GM12865 (cell line): ENCODE data around the gene TMA16.

Experiments used
- DNase-seq: peaks from one replicate; pipeline ENCODE4 v3.0.0; 2010; ENCODE audit warnings: low read depth
- H3K4me3 ChIP-seq: 2 replicates; pipeline ENCODE4 v1.5.1; 2011; ENCODE audit warnings: mild to moderate bottlenecking, low read depth, low read length, control low read depth
- TF ChIP-seq, protein P1 (sequence below): IDR thresholded peaks from 2 replicates; pipeline ENCODE4 v1.5.1; 2011; ENCODE audit warnings: low read length, control low read depth, low read depth, inconsistent platforms; ENCODE audit not compliant: insufficient read depth; ENCODE audit errors: missing control alignments

TMA16 gene

DNA sequence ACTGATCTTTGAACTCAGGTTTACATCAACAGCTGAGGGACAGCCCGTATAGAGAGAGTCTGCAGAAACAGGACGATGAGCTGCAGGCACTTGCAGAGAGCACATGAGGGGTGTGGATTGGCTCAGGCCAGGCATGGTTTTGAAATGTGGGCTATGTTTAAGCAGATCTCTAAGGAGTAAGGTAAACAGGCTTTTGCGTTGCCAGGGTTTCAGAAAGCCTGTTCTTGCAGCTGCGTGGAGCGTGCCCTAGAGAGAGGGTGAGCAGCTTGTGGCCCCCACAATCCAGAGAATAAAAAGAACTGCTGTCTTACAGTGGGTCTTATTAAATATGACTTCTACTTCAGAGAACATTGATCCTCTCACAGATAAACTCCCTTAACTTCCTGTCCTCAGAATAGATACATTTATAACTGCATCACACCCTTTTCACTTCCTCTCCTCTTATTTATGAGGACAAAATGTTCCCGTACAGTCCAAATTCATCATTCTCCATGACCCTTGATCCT is 64.1 kb downstream of the TMA16 start:
- TF ChIP-seq, protein P1, sequence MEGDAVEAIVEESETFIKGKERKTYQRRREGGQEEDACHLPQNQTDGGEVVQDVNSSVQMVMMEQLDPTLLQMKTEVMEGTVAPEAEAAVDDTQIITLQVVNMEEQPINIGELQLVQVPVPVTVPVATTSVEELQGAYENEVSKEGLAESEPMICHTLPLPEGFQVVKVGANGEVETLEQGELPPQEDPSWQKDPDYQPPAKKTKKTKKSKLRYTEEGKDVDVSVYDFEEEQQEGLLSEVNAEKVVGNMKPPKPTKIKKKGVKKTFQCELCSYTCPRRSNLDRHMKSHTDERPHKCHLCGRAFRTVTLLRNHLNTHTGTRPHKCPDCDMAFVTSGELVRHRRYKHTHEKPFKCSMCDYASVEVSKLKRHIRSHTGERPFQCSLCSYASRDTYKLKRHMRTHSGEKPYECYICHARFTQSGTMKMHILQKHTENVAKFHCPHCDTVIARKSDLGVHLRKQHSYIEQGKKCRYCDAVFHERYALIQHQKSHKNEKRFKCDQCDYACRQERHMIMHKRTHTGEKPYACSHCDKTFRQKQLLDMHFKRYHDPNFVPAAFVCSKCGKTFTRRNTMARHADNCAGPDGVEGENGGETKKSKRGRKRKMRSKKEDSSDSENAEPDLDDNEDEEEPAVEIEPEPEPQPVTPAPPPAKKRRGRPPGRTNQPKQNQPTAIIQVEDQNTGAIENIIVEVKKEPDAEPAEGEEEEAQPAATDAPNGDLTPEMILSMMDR: no peak
- DNase-seq: peak; percentile 50

DNA sequence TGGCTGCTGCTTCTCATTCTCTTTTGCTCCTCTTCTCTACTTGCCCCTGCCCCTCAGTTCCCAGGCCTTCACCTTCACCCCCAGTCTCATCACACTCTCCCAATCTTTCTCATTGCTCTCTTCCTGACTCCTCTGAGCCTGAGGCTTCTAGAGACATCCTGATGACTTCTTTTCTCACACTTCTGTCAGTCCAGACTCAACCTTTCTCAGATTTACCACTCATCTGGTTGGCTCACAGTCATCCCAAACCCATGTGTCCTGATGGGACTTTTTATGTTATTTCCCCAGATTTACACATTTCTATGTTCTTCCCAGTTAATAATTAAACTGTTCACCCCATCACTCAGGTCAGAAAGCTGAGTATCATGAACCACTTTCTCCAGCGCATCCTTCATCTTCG is 68.0 kb downstream of the TMA16 start:
- no peak overlapping the region for H3K4me3 ChIP-seq

More for the DNA sequence above, 64.1 kb downstream of the TMA16 start:
- no peak overlapping the region for H3K4me3 ChIP-seq

DNA sequence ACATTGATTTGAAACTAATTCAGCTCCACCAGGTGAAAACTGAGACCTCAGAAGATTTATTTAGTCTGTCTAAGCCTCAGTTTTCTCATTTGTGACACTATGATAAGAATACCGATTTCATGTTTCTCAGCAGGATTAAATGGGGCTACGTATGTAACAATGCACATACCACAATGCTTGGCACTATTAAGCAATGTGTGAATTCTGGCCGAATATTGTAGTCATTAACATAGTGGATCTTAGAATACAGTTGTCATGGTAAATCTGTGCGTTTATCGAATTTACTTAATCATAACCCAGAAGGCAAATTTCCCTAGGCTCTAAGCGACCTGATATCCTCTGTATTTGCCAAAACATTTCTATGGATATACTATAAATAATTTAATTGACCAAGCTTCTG is 69.1 kb downstream of the TMA16 start:
- no peak for DNase-seq
- TF ChIP-seq, protein P1: no peak
- H3K4me3 ChIP-seq: no peak overlapping the region

More for the DNA sequence above, 68.0 kb downstream of the TMA16 start:
- no peak for DNase-seq
- TF ChIP-seq, protein P1: no peak

DNA sequence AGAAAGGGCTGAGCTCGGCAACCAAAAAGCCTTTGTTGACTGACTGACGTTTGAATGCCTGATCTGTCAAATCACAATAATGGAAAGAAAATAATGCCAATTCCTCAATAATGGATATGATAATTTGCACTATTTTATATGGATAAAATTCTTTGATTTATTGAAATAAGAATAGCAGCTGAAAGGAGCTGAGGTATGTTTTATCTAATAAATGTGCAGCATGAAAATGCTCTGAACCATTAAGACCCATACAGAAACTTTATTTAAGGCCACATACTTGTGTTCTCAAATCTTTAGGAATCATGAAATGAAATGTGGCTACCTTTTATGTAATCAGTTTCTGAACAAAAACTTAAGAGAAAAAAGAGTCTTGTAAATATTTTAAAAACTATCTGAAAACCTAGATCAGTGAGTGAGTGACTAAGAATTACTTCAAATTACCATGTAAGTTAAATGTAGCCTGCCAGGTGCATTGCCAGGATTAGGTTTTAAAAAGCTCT is 69.8 kb downstream of the TMA16 start:
- no peak for DNase-seq
- no peak overlapping the region for H3K4me3 ChIP-seq
- TF ChIP-seq, protein P1: no peak

DNA sequence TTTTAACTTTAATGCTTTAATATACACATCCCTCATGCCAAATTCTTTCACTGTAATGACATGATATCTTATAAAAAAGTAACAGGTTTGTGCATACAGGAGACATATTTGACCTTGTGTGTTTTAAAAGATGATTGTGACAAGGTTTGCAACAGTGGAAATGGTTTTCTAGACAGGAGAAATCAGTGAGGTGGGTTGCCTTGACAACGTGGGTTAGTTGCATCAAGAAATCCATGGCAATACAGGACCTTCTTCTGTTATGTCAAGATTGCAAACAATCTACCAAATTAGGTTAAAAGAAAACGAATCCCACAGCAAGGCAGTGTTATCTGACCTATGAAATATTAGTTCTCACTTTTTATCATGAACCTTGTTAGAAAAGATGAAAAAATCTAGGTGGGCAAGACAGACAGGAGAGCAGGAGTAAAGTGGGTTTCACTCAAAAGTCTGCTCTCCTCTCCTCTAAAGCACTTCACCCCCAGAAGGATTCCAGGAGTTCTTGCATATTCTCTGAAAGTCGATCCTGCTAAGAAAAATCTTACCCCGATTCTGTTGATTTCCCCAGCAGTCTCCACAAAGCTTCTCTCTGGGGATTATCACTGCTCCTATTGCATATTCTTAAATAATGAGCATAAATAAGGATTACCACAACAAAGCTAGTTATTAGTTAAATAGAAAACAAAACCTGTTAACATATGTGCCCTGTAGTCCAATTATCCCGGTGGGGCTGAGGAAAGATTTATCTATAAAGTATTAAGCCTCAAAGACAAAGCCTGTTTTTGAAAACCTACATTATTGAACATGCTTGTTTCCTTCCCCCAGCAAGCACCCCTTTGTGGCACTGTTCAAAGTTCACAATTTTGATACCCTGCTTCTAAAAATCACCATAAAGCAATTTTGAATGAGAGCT is 71.0 kb downstream of the TMA16 start:
- no peak overlapping the region for H3K4me3 ChIP-seq
- no peak for DNase-seq
- TF ChIP-seq, protein P1: no peak

DNA sequence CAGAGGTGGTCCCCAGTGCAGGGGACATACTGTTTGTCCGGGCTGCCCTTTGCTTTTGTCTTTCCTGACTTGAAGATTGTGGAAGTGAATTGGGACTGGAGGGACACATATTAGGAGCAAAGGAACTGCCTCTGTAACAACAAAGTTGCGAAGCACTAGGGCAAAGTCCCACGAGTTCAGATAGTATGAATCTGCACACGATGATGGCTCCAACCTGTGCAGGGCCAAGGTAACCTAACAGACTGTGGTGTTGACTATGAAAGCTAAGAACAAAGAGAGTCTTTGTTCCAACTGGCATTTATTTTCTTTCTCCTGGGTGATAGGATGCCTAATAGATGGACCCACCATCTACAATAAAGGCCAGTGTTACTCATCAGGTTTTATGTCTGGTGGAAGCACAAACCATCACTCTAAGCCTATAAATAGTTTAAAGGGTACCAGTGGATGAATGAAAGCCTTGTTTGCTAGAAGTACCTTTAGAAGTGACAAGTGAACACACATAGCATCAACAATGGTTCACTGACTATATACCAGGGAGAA is 71.8 kb downstream of the TMA16 start:
- TF ChIP-seq, protein P1: no peak
- DNase-seq: no peak
- no peak overlapping the region for H3K4me3 ChIP-seq
